Mesenchymal stem cell (in vitro differentiated cells and primary cell): Measurements from ENCODE around the gene GRHPR.

Experiments used
- DNase-seq: peaks from one replicate; pipeline ENCODE4 v3.0.0-alpha.2; 2013
- H2AFZ ChIP-seq: one replicate; pipeline ENCODE4 v1.6.1; 2013; ENCODE audit warnings: low read depth, mild to moderate bottlenecking, control low read depth, inconsistent platforms, low read length, moderate library complexity
- H2AK5ac ChIP-seq: 2 replicates; pipeline ENCODE4 v1.6.1; 2013; ENCODE audit warnings: low read length, moderate library complexity, mild to moderate bottlenecking, inconsistent platforms; ENCODE audit not compliant: severe bottlenecking
- H2BK120ac ChIP-seq: one replicate; pipeline ENCODE4 v1.6.1; 2013; ENCODE audit warnings: low read depth, mild to moderate bottlenecking, inconsistent platforms, low read length, moderate library complexity
- H2BK12ac ChIP-seq, 2 experiments: one replicate each; pipeline ENCODE4 v1.6.1; 2013; ENCODE audit warnings: inconsistent platforms in 2 of 2, low read length in 2 of 2, mild to moderate bottlenecking in 2 of 2, moderate library complexity in 2 of 2, control low read depth in 1 of 2
- H2BK15ac ChIP-seq: one replicate; pipeline ENCODE4 v1.6.1; 2013; ENCODE audit warnings: mild to moderate bottlenecking, low read depth, inconsistent platforms; ENCODE audit not compliant: poor library complexity, severe bottlenecking
- H2BK5ac ChIP-seq: 2 replicates; pipeline ENCODE4 v1.6.1; 2013; ENCODE audit warnings: low read depth, mild to moderate bottlenecking, low read length, control low read depth, inconsistent platforms; ENCODE audit not compliant: poor library complexity, severe bottlenecking
- H3K14ac ChIP-seq, 2 experiments: one replicate each; pipeline ENCODE4 v1.6.1; 2013; ENCODE audit warnings: inconsistent platforms in 2 of 2, low read length in 2 of 2, control low read depth in 1 of 2, mild to moderate bottlenecking in 1 of 2, moderate library complexity in 1 of 2
- H3K18ac ChIP-seq, 2 experiments: one replicate each; pipeline ENCODE4 v1.6.1; 2013; ENCODE audit warnings: inconsistent platforms in 2 of 2, low read length in 2 of 2, control low read depth in 1 of 2, low read depth in 1 of 2, mild to moderate bottlenecking in 1 of 2
- H3K23ac ChIP-seq, 2 experiments: one replicate each; pipeline ENCODE4 v1.6.1; 2013; ENCODE audit warnings: inconsistent platforms in 2 of 2, low read length in 2 of 2, mild to moderate bottlenecking in 2 of 2, moderate library complexity in 2 of 2, control low read depth in 1 of 2
- H3K27ac ChIP-seq: 2 replicates; pipeline ENCODE4 v1.5.1; 2013; ENCODE audit warnings: mild to moderate bottlenecking, moderate library complexity, low read length, control low read depth, inconsistent platforms; ENCODE audit not compliant: poor library complexity, severe bottlenecking
- H3K27me3 ChIP-seq, 2 experiments: 2 replicates each; pipeline versions ENCODE4 v1.6.1 to v1.7.0; 2013; ENCODE audit warnings: low read length in 2 of 2, mild to moderate bottlenecking in 2 of 2, moderate library complexity in 2 of 2, control low read depth in 1 of 2, inconsistent platforms in 1 of 2; ENCODE audit not compliant: control insufficient read depth in 1 of 2, insufficient read depth in 1 of 2
- H3K36me3 ChIP-seq, 2 experiments: 2 replicates each; pipeline versions ENCODE4 v1.6.1 to v1.7.0; 2013; ENCODE audit warnings: low read length in 2 of 2, control low read depth in 1 of 2, inconsistent platforms in 1 of 2, low read depth in 1 of 2, mild to moderate bottlenecking in 1 of 2; ENCODE audit not compliant: insufficient read depth in 2 of 2, control insufficient read depth in 1 of 2
- H3K4ac ChIP-seq, 2 experiments: one replicate each; pipeline ENCODE4 v1.6.1; 2013; ENCODE audit warnings: inconsistent platforms in 2 of 2, low read length in 2 of 2, mild to moderate bottlenecking in 2 of 2, moderate library complexity in 2 of 2, control low read depth in 1 of 2, low read depth in 1 of 2
- H3K4me1 ChIP-seq: 2 replicates; pipeline ENCODE4 v1.6.1; 2013; ENCODE audit warnings: low read depth, low read length, control low read depth; ENCODE audit not compliant: control insufficient read depth, insufficient read depth
- H3K4me2 ChIP-seq: 2 replicates; pipeline ENCODE4 v1.6.1; 2013; ENCODE audit warnings: low read length, mild to moderate bottlenecking, inconsistent platforms; ENCODE audit not compliant: poor library complexity, severe bottlenecking
- H3K4me3 ChIP-seq, 2 experiments: 2 replicates each; pipeline versions ENCODE4 v1.5.1 to v1.7.0; 2013; ENCODE audit warnings: low read length in 2 of 2, mild to moderate bottlenecking in 2 of 2, control low read depth in 1 of 2, low read depth in 1 of 2; ENCODE audit not compliant: insufficient read depth in 1 of 2
- H3K79me1 ChIP-seq: replicated peaks from 2 replicates; pipeline ENCODE4 v1.6.1; 2013; ENCODE audit warnings: mild to moderate bottlenecking, control low read depth, low read length, inconsistent platforms; ENCODE audit not compliant: poor library complexity, severe bottlenecking
- H3K9ac ChIP-seq: 2 replicates; pipeline ENCODE4 v1.7.0; 2013; ENCODE audit warnings: mild to moderate bottlenecking, low read length, moderate library complexity
- H3K9me3 ChIP-seq: 2 replicates; pipeline ENCODE4 v1.7.0; 2013; ENCODE audit warnings: mild to moderate bottlenecking, low read length; ENCODE audit not compliant: control insufficient read depth
- H4K8ac ChIP-seq: one replicate; pipeline ENCODE4 v1.6.1; 2013; ENCODE audit warnings: inconsistent platforms, mild to moderate bottlenecking, low read length, moderate library complexity
- H4K91ac ChIP-seq: one replicate; pipeline ENCODE4 v1.6.1; 2013; ENCODE audit warnings: mild to moderate bottlenecking, low read length, inconsistent platforms
- WGBS: methylation state at CpG from one replicate; pipeline ENCODE4 v1.1.7; 2013; ENCODE audit warnings: mixed read lengths; 5-methylcytosine and 5-hydroxymethylcytosine counted together

The GRHPR gene

GRCh38 chr9:37447111-37447510, 24.6 kb downstream of the GRHPR start:
- no peak overlapping the region for H2BK5ac ChIP-seq
- H2BK120ac ChIP-seq, result no peak overlapping the region
- no peak overlapping the region for H3K23ac ChIP-seq
- H4K8ac ChIP-seq, result no peak overlapping the region
- H2AK5ac ChIP-seq, result no peak overlapping the region
- H3K14ac ChIP-seq, result no peak overlapping the region
- DNase-seq, result no peak
- no peak overlapping the region for H2AFZ ChIP-seq
- peaks cover 29% of the 10 kb centered on the region for H3K79me1 ChIP-seq
- H3K4ac ChIP-seq, result no peak overlapping the region
- no peak overlapping the region for H3K27ac ChIP-seq
- peaks cover 5 to 35% of the 10 kb centered on the region in 2 experiments for H3K36me3 ChIP-seq
- H4K91ac ChIP-seq, result no peak overlapping the region
- H3K27me3 ChIP-seq, result no peaks in the 10 kb centered on the region
- no peaks in the 10 kb centered on the region for H3K9me3 ChIP-seq
- H3K9ac ChIP-seq, result no peak overlapping the region
- H3K4me3 ChIP-seq, result no peak overlapping the region
- H2BK12ac ChIP-seq, result no peak overlapping the region
- no peak overlapping the region for H2BK15ac ChIP-seq
- H3K4me1 ChIP-seq, result peaks cover 5% of the 10 kb centered on the region
- H3K4me2 ChIP-seq, result no peak overlapping the region
- no peak overlapping the region for H3K18ac ChIP-seq

- H3K27me3 ChIP-seq, result no peaks in the 10 kb centered on the region
- H3K4me3 ChIP-seq, result no peak overlapping the region
- no peak overlapping the region for H2AFZ ChIP-seq
- H2AK5ac ChIP-seq, result no peak overlapping the region
- no peak overlapping the region for H3K14ac ChIP-seq
- no peak for DNase-seq
- H3K18ac ChIP-seq, result no peak overlapping the region
- peaks cover 29% of the 10 kb centered on the region for H3K79me1 ChIP-seq
- no peak overlapping the region for H2BK5ac ChIP-seq
- H4K8ac ChIP-seq, result no peak overlapping the region
- peaks cover 2% of the 10 kb centered on the region for H3K4me1 ChIP-seq
- no peak overlapping the region for H3K27ac ChIP-seq
- no peaks in the 10 kb centered on the region for H3K9me3 ChIP-seq
- no peak overlapping the region for H3K9ac ChIP-seq
- H2BK15ac ChIP-seq, result no peak overlapping the region
- no peak overlapping the region for H2BK120ac ChIP-seq
- WGBS, result 89% methylated on average over 11 of the region's 12 CpGs
- no peak overlapping the region for H4K91ac ChIP-seq
- no peak overlapping the region for H3K23ac ChIP-seq
- peaks cover 1 to 25% of the 10 kb centered on the region in 2 experiments for H3K36me3 ChIP-seq
- no peak overlapping the region for H3K4me2 ChIP-seq
- H3K4ac ChIP-seq, result no peak overlapping the region
- no peak overlapping the region for H2BK12ac ChIP-seq
Observed at GRCh38 chr9:37449862-37450632, 27.6 kb downstream of the GRHPR start.

GRCh38 chr9:37451628-37452027, 29.1 kb downstream of the GRHPR start:
- H3K27me3 ChIP-seq, result no peaks in the 10 kb centered on the region
- H3K4me1 ChIP-seq, result peaks cover 4% of the 10 kb centered on the region
- no peak overlapping the region for H3K14ac ChIP-seq
- H2BK15ac ChIP-seq, result no peak overlapping the region
- H3K4me3 ChIP-seq, result no peak overlapping the region
- no peak overlapping the region for H3K4me2 ChIP-seq
- 92% methylated on average over 2 of the region's 3 CpGs for whole genome bisulfite sequencing
- no peaks in the 10 kb centered on the region for H3K9me3 ChIP-seq
- no peak overlapping the region for H2BK5ac ChIP-seq
- H2AFZ ChIP-seq, result no peak overlapping the region
- H4K8ac ChIP-seq, result no peak overlapping the region
- no peak overlapping the region for H3K4ac ChIP-seq
- no peak overlapping the region for H3K27ac ChIP-seq
- no peak overlapping the region for H3K18ac ChIP-seq
- H3K23ac ChIP-seq, result no peak overlapping the region
- H2BK12ac ChIP-seq, result no peak overlapping the region
- DNase-seq, result no peak
- H4K91ac ChIP-seq, result no peak overlapping the region
- no peak overlapping the region for H2BK120ac ChIP-seq
- peaks cover 2 to 25% of the 10 kb centered on the region in 2 experiments for H3K36me3 ChIP-seq
- H2AK5ac ChIP-seq, result no peak overlapping the region
- H3K9ac ChIP-seq, result no peak overlapping the region
- peaks cover 29% of the 10 kb centered on the region for H3K79me1 ChIP-seq

DNA sequence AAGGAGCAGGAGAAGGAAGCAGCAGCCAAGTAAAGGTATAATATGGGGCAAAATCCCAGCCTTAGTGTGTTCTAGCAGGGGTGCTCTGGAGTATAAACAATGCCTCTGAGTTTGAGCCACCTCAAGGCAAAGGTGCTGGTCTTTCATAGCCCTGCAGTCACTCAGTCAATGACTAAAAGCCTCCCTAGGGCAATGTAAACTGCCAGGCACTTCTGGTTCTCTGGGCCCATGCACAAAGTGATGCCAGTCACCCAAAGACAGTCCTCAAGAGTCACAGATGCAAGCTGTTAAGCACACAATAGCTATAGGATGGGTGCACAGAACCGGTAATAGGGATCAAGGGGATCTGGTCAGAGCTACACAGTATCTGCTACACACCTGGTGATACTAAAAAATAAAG, 30.1 kb downstream of the GRHPR start:
- H3K4ac ChIP-seq, result no peak overlapping the region
- H3K4me1 ChIP-seq, result peaks cover 4% of the 10 kb centered on the region
- no peak overlapping the region for H2BK15ac ChIP-seq
- no peak overlapping the region for H2BK120ac ChIP-seq
- H3K4me2 ChIP-seq, result no peak overlapping the region
- WGBS, result 100% methylated on average over 1 of the region's 1 CpG
- no peaks in the 10 kb centered on the region for H3K27me3 ChIP-seq
- no peak overlapping the region for H3K9ac ChIP-seq
- peaks cover 5 to 18% of the 10 kb centered on the region in 2 experiments for H3K36me3 ChIP-seq
- no peak overlapping the region for H2BK12ac ChIP-seq
- H2AK5ac ChIP-seq, result no peak overlapping the region
- no peak overlapping the region for H3K14ac ChIP-seq
- H3K18ac ChIP-seq, result no peak overlapping the region
- no peaks in the 10 kb centered on the region for H3K9me3 ChIP-seq
- no peak overlapping the region for H4K8ac ChIP-seq
- DNase-seq, result no peak
- H3K23ac ChIP-seq, result no peak overlapping the region
- H2BK5ac ChIP-seq, result no peak overlapping the region
- no peak overlapping the region for H3K4me3 ChIP-seq
- no peak overlapping the region for H4K91ac ChIP-seq
- H3K79me1 ChIP-seq, result peaks cover 33% of the 10 kb centered on the region
- H2AFZ ChIP-seq, result no peak overlapping the region
- no peak overlapping the region for H3K27ac ChIP-seq
